Activated T-cell treated with anti-CD3 and anti-CD28 coated beads for 24 hours (primary cell): ENCODE data around the gene NAV2.

ENCODE experiments used
- DNase-seq: peaks from one replicate; pipeline ENCODE4 v3.0.0-alpha.2; 2020; ENCODE audit warnings: low read depth

Gene NAV2

DNA sequence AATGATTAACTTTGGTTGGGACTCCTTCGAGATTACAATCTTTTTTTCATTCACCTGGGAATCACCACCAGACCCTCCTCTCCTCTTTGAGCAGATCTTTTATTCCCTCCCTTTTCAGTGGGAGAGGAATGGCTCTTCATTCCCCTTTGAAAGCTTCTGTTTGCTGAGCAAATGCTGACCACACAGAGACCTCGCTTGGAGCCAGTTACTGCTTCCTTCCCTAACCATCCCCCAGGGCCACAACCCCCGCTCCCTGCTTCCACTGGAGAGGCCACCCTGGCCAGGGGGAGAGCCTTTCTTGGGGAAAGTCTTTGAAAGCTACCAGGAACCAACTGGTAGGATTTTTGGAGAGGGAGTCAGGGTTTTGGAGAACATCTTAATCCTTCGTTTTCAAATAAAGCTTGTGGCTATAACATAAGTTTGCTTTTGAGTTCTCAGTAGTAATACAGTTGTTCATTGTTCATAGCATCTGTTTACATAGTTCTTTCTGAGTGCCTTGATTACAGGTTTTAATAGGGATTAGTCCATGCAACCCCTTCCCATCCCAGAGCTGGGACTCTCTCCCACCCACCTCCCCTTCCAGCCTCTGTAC is 309.2 kb downstream of the NAV2 start:
- no peak for DNase-seq

DNA sequence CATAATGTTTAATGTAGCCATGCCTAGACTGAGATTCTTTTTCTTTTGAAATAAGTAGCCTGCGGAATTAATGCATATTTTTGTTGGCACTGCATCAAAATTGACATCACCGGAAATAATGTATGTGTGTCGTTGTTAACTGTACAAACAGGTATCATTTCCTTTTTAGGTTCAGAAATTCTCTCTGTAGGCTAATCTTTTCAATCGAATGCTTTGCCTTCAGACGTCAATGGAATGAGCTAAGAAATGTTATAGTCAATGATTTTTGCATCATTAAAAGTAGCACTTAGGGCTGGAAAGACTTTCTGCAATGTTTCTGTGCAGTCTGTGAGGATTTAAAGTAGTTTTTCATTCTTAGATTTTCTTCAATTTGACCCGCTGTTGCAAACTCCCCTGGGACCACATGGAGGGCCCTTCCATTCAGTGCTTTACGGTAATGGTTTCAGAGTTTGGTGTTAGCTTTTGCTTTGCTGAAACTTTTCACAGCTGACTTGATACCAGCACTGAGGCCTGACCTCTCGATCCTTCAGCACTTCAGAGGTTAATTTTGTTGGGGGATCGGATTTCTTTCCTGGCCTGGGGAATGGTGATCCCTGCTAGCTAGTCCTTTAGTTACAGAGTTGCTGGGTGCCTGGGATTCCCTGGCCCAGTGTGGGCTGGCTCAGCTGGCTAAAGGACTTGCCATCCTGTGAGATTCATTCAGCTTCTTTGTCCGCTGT is 309.9 kb downstream of the NAV2 start:
- DNase-seq: no peak

DNA sequence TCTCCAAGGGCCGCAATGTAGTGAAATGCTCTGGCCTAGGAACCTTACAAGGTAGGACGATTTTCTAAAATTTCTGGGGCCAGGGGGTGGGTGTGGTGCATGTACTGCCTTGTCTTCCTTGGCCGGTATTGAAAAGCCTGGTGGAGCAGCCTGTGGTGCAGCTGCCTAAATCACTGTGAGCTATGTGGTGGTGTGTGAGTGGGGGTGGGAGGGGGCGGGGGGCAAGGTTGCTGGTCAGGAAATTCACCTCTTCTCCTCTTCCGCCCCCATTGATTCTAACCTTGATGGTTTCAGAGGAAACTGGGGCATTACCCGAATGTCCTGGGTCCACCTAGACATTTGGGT is 310.4 kb downstream of the NAV2 start:
- DNase-seq: no peak

DNA sequence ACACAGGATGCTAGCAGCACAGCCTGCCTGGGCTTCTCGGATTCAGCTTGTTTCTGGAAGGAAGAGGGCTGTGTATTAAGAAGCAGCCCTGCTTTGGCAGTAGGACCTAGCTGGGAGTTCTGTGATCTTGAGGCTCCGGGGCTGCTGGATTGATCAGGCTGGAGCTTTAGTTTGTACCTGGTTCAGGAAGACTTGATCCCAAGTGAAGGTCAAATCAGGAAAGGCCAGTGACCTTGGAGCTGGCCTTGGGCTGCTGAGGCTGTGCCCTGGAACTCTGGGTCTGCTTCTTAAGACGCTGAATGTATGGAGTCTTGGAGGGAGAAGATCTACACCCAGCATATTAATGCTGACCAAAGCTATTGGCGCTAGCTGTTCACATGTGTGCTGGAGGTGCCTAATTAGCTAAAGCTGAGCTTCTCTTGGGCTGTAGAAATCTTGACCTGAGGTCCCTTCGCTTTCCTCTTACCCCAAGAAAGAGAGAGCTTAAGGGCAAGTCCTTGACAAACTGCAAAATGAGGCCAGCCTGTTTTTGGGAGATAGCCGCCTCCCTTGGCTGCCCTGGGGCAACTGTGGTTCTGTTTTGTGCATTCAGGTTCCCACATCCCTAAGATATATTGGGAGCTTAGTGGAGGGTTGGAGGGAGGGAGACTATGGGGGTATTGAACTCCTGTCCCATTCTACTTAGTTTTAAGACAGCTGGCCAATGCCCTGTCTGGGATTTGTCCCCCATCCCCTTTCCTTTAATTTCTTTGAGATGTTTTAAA is 311.7 kb downstream of the NAV2 start:
- DNase-seq: no peak

DNA sequence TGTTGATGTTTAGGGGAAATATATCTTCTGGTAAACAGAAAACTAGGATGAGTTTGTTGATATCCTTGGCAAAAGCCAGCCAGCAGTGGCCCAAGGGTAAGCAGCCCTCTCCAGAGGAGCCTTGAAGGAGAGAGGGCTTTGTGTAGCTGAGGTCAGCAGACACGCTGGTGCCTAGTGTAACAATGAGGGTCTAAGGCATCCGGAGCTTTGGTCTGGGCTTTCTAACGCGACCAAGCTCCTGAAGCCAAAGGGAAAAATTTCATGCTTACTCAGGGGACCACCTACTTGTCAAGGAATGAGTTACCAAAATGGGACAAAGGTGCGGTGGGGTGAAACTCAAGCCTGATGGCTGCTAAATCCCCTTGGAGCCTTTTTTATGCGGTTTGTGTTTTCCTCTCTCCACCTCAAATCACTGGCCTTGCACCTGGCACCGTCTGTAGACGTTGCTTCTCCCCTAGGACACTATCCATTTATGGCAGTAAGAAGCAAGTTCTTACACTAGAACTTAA is 312.7 kb downstream of the NAV2 start:
- DNase-seq: no peak

DNA sequence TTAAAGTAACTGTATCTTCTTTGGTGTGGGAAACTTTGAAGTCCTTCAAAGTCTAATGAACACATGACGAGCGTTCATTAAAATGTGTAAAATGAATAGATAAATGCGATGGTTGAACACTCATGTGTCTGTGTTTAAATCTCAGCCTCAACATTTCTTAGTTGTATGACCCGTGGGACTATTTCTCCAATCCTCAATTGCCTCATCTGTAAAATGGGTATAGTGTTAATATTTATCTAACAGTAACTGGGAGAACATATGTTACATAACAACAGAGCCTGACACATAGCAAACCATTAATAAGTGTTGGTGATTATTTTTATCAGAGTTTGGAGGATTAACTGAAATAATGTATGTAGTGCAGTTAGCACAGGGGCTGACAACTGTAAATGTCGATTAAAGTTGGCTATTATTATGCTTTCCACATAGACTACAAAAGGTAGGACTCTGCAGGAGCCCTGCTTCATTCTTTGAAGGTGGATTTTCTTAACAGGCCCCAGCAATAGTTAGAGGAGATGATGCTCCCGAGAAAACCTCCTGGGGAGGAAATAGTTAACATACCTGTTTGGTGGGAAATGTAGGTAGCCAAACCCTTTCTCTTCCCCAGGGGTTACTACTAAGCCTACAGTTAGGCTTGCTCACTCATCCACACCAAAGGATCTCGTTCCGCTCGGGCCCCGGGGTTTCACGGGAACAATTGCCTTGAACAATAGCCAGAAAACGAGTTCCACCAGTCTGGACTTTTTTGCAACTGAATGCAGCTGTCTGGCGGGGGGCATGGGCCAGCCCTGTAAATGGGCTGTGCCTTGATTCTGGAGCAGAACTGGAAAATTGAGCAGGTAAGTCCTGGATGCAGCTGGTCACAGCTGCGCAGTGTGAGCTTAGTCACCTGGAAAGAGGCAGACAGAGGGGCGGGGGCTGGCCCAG is 314.3 kb downstream of the NAV2 start:
- no peak for DNase-seq

DNA sequence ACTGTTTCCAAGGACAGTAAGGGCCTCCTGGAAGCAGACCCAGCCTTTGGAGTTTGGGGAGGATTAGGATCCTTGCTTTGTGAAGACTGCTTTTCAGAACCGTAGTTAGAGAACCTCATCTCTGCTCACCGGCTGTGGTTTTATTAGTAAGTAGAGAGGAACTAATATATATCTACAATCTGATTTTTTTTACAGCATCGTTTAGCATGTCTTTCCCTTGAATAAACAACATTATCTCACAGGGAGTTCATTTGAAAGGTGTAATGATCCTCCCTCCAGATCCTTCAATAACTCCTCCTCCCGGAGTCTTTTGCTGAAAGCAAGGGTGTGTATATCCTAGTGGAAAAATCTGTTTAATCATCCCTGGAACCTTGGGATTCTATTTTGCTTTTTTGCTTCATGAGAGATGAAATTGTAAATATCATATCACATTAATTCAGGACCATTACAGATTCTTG is 314.9 kb downstream of the NAV2 start:
- no peak for DNase-seq

DNA sequence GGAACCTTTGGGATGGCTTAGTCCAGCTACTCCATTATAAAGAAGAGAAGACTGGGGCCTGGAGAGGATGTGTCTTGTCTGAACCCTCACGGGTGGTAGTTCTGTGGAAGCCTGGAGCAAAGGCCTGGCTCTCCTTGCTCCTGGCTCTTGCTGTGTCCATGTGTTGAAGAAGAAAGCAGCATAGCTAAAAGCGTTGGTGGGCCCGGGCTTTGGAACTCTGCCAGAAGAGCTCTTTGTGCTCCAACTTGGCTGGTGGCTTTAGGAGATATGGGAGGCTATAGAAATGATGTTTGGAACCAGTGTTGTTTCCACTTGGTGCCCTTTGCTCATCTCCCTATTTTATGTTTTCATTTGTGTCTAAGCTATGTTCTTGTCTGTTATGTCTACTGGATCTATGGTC is 316.6 kb downstream of the NAV2 start:
- DNase-seq: no peak

DNA sequence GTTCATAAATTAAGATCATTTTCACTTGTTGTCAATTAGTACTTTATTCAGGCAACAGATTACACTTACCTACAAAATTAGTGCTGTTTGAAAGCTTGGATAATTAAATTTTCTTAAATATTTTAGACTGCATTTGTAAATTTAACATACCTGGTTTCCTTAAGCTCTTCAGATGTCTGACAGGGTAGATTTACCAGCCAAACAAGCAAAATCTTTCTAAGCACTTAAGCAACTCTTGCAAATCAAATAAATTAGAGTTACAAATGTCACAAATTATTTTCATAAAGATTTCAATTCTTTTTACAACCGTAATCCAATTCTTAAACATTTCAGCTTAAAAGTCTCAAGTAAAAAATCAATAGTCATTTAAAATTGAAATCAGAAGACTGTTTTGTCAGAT is 317.8 kb downstream of the NAV2 start:
- DNase-seq: no peak

DNA sequence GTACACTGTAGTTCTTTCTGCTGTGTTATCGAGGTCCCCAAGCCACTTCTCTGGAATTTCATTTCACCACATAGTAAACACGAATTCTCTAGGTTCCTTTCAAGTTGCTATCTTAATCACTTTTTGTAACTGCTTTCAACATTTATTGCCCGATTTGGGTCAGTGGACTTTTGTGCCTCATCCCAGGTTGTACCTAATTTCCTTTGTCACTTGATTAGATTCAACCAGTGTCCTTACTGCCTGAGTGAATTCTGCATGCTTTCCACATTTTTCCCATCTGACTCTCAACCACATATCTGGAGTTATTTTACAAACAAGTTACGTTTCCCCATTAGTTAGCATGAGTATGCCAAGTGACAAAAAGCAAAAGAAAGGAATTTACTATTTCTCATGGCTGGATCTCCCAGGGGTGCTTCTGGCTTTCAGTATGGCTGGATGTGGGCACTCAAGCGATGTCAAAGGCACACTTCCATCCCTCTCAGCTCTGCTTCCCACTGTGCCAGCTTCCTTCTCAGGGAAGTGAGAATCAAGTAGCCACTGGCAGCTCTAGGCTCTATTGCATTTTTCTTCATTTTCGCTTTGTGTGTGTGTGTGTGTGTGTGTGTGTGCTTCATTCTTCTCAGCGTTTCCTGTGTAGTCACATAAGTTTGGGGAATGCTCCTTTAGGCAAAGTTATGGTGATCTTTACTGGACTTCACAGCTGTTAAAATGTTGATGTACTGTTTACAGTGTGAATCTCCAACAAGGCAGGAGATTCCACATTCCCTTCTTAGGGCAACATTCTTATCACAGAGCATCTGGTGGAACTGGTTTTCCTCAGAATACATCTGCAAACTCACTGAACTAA is 318.7 kb downstream of the NAV2 start:
- DNase-seq: no peak

DNA sequence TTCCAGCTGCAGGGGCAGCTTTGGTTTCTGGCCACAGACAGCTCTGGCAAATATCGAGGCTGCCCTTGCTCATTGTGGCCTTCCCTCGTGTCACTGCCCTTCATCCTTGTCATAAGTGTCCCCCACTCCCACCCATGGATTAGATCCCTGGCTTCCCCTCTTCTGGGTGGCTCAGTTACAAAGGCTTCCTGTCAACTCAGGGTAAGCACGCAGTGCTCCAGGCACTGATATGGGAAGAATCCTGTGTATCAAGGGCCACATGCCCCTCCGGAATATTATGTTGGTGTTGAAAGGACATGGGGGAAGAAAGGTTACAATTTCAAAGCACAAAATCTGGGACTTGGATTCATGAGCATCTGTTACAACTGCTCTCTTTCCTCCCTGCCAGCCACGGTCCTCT is 319.5 kb downstream of the NAV2 start:
- DNase-seq: no peak

DNA sequence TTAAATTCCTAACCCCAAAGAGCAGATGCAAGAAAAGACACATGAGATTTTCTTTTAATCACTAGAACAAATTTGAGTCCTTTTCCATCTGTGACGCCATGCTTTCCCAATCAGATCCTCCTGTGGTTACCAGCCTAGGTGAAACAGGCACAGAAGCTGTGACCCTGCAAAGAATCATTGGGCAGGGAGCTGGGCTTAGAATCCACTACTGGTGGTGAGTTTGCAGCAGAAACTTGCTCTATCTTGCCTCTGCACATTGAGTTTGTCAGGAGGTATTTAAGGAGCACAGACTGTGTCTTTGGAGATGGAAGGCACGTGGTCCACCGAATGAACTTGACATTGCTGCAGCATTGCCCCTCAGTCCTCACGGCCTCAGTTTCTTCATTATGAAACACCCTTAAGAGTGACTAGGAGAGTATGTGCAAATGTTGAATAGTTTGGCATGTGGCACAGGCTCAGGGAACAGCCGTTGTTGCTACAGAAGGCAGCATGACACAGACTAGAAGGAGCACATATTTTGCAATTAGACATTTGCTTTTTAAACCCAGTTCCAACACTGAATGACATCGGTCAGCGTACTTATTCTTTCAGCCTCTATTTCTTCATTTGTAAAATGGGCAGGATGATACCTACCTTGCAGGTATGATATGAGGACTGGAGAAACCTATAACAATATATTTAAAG is 320.1 kb downstream of the NAV2 start:
- DNase-seq: no peak

DNA sequence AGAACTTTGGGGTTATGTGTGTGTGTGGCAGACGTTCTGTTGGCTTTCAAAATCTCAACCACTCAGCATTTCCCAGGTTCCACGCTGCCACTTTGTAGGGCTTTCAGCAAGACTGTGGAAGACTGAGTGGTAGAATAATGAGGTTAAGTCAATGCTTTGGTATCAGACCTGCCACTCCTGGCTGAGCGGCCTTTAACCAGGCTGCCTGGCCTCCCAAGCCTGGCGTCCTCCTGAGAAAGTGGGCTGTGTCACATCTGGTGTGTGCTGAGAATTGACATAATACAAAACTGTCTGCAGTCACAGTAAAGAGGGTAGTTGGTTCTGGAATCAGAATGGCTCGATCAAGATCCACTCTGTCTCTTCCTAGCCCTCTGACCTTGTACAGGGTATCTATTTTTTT is 321.2 kb downstream of the NAV2 start:
- DNase-seq: no peak

DNA sequence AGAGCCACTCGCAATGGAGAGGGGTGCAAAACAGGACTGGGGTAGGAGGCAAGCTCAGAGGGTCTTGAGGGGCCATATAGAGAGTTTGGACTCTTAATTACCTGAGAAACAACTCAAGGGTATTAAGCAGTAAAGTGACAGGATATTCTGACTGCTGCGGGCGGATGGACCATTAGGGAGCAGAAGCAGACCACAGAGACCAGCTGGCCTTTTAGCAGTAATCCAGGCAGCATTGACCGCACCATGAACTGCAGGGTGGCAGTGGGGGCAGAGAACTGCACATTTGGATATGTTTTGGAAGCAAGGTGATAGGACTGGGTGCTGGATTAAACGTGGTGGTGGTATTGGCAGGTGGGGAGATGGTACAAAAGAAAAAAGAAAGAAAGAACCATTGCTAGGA is 322.3 kb downstream of the NAV2 start:
- no peak for DNase-seq

DNA sequence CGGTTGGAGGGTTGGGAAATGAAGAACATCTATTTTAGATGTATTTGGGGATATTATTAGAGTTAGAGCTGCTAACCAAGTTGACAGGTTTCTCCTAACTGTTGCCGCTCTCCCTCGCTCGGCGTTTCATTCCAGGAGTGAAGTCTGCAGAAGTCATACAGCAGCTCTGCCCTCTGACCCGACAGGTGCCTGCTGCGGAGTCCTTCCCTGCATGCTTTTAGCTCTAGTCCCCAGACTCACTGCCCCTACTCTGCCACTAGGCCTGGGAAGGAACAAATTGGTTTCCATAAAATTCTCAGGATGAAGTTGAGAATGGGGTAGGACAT is 322.7 kb downstream of the NAV2 start:
- no peak for DNase-seq

DNA sequence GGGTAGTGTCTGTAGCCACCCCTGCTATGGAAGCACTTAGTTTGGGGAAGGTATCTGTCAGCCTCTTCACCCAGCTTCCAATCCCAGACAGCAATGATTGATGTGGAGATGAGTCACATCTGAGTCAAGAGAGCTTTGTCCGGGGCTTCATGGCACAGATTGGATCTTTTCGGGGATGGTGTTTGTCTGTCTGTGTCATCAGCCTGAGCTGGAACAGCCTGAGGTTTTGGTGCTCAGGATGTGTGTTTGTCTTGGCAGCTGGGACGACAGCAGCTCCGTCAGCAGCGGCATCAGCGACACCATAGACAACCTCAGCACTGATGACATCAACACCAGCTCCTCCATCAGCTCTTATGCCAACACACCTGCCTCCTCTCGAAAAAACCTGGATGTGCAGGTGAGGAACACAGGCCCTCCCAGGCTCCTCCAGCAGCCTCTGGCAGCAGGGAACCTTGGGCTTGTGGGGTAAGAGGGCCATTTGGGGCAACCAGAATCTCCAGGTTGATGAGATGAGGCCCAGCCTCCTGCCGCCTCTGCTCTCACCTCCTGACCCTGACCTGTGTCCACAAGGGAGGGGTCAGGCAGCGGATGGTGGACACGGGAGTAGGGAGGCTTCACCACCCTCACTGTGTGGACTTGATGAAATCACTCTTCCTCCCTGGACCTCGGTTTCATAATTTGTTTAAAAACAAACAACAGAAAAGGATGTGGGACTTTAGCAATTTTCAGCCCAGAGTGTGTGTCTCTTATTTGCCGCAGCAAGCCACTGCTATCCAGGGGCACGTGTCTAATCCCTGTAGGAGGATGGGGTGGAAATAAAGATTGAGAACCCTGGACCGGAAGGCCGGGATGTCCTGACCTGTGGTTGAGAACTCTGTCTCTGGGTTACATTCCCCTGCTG is 323.3 kb downstream of the NAV2 start:
- no peak for DNase-seq

DNA sequence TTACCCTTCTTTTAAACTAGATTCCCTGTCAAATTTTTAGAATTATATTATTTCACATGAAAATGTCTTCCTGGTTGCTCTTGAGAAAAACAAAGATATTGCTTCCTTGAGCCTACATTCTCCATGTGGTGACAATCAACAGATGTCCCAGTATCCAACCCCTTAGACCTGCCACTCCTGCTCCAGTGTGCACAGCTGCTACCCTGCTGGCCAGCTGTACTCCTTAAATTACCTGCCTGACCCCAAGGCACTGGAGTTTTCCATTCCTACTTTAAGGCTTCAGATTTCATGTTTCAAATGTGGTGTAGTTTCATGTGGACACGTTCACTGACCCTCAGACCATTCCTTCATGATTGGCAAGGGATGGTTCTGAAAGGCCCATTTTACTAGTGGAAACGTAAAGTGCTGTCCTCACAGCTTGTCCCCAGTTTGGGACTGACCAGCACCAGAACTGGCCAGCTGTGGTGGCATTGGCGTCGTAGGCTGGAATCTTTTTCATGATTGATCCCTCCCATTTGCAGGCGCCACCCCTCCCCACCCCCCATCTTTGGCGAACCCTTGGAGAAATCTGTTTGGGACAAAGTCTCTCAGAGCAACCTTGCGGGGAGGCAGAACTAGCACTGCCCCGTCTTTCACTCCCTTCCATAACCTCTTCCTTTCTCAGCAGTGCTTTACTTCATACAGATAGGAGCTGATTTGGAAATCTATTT is 324.1 kb downstream of the NAV2 start:
- no peak for DNase-seq

DNA sequence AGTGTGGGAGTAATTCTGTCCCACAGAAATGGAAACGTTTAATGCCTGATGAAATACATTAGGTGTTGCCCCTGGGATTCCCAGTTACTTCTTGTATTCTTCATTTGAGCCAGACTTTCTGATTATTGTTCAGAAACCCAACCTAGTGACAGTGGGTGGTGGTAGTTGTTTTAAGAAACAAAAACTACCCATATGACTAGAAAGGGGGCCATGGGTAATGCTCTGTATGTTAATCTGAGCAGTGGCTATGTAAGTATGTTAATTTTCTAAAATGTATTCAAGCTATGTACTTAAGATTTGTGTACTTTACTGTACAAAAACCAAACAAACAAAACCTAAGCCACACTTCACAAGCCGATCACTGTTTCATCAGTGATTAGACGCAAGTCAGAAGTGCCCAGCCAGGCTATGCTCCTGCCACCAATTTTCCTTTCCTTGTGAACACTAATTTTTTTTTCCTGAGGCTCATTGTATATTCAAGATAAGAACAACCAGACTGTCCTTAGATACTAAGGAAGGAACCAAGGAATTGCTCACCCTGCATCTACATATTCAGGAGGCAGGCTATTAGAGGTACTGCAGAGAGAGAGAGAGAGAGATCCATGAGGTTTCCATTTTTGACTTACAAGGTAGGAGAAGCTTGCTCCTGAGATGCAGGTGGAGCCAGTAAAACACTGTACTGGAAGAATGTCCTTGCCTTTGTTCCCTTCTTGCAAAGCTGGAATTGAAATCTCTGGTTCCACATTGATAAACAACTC is 324.9 kb downstream of the NAV2 start:
- DNase-seq: no peak
